HepG2 (cell line): ENCODE results near the gene PPP4R2. TPM values are rescaled to one million over a fixed set of nuclear protein-coding genes. Genes with fewer than 3 reads are reported as not detected.

Source experiments
- ARNT ChIP-seq: fragments of 450-650 bp; IDR thresholded peaks from 2 replicates; pipeline ENCODE4 v1.6.1; 2017
- CSRNP1 ChIP-seq: sonication (generic); formaldehyde crosslinking; IDR thresholded peaks from 2 replicates; pipeline ENCODE4 v1.8.1; 2023; ENCODE audit warnings: mild to moderate bottlenecking, missing genetic modification reagents
- DNMT1 ChIP-seq: sonication (generic); formaldehyde crosslinking; IDR thresholded peaks from 2 replicates; pipeline ENCODE4 v1.5.1; 2020; ENCODE audit warnings: mild to moderate bottlenecking, missing genetic modification reagents
- DPF2 ChIP-seq: sonication (generic); formaldehyde crosslinking; IDR thresholded peaks from 2 replicates; pipeline ENCODE4 v1.4.0; 2020; ENCODE audit warnings: mild to moderate bottlenecking, low read depth, missing genetic modification reagents, borderline replicate concordance
- HMG20A ChIP-seq: IDR thresholded peaks from 2 replicates; pipeline ENCODE4 v1.6.1; 2016; ENCODE audit warnings: borderline replicate concordance
- JUNB ChIP-seq: sonication (generic); formaldehyde crosslinking; IDR thresholded peaks from 2 replicates; pipeline ENCODE4 v1.8.0; 2022; ENCODE audit warnings: missing genetic modification reagents, mild to moderate bottlenecking, borderline replicate concordance
- MBNL3 ChIP-seq: fragments of 250-450 bp; sonication (Bioruptor Pico); conservative IDR thresholded peaks from 2 replicates; pipeline ENCODE4 v1.8.0; 2022; ENCODE audit warnings: mild to moderate bottlenecking, inconsistent platforms
- MIER2 ChIP-seq: IDR thresholded peaks from 2 replicates; pipeline ENCODE4 v1.6.1; 2016; ENCODE audit warnings: missing biosample characterization, missing genetic modification reagents
- NCOA2 ChIP-seq: sonication (generic); formaldehyde crosslinking; IDR thresholded peaks from 2 replicates; pipeline ENCODE4 v1.8.0; 2022; ENCODE audit warnings: inconsistent platforms
- NFKBIZ ChIP-seq: IDR thresholded peaks from 2 replicates; pipeline ENCODE4 v1.6.1; 2018; ENCODE audit warnings: missing genetic modification reagents, missing compliant biosample characterization
- NRL ChIP-seq: sonication (generic); formaldehyde crosslinking; IDR thresholded peaks from 2 replicates; pipeline ENCODE4 v1.5.0; 2020; ENCODE audit warnings: missing genetic modification reagents, mild to moderate bottlenecking, moderate library complexity, borderline replicate concordance
- PATZ1 ChIP-seq: sonication (generic); formaldehyde crosslinking; IDR thresholded peaks from 2 replicates; pipeline ENCODE4 v1.4.0; 2020; ENCODE audit warnings: missing genetic modification reagents
- PCBP1 ChIP-seq: fragments of 200-400 bp; formaldehyde crosslinking; IDR thresholded peaks from 2 replicates; pipeline ENCODE4 v1.6.1; 2017; ENCODE audit warnings: mild to moderate bottlenecking, low read depth, low read length, borderline replicate concordance
- RAD21 ChIP-seq: fragments of 450-650 bp; formaldehyde crosslinking; IDR thresholded peaks from 2 replicates; pipeline ENCODE4 v1.5.0; 2020; ENCODE audit warnings: mild to moderate bottlenecking
- REXO4 ChIP-seq: sonication (generic); formaldehyde crosslinking; IDR thresholded peaks from 2 replicates; pipeline ENCODE4 v1.8.0; 2022; ENCODE audit warnings: missing genetic modification reagents, mild to moderate bottlenecking, borderline replicate concordance
- SP2 ChIP-seq: sonication (generic); formaldehyde crosslinking; IDR thresholded peaks from 2 replicates; pipeline ENCODE4 v1.5.1; 2020; ENCODE audit warnings: mild to moderate bottlenecking, missing genetic modification reagents
- TGIF2 ChIP-seq: IDR thresholded peaks from 2 replicates; pipeline ENCODE4 v1.6.1; 2016; ENCODE audit warnings: control low read depth, missing compliant biosample characterization
- ZNF138 ChIP-seq: sonication (generic); formaldehyde crosslinking; IDR thresholded peaks from 2 replicates; pipeline ENCODE4 v1.5.0; 2020; ENCODE audit warnings: mild to moderate bottlenecking, low read depth, missing genetic modification reagents
- ZNF17 ChIP-seq: sonication (generic); formaldehyde crosslinking; IDR thresholded peaks from 2 replicates; pipeline ENCODE4 v1.5.0; 2020; ENCODE audit warnings: mild to moderate bottlenecking, missing genetic modification reagents
- ZNF350 ChIP-seq: sonication (generic); formaldehyde crosslinking; IDR thresholded peaks from 2 replicates; pipeline ENCODE4 v1.4.0; 2020; ENCODE audit warnings: mild to moderate bottlenecking, low read depth, missing genetic modification reagents, borderline replicate concordance
- ZNF576 ChIP-seq: sonication (generic); formaldehyde crosslinking; IDR thresholded peaks from 2 replicates; pipeline ENCODE4 v1.4.0; 2020; ENCODE audit warnings: mild to moderate bottlenecking, missing genetic modification reagents
- ZNF597 ChIP-seq: sonication (generic); formaldehyde crosslinking; IDR thresholded peaks from 2 replicates; pipeline ENCODE4 v1.5.0; 2020; ENCODE audit warnings: missing genetic modification reagents
- ZNF703 ChIP-seq: sonication (generic); formaldehyde crosslinking; IDR thresholded peaks from 2 replicates; pipeline ENCODE4 v1.5.1; 2020; ENCODE audit warnings: missing genetic modification reagents, mild to moderate bottlenecking, moderate library complexity, borderline replicate concordance
- ZNF710 ChIP-seq: sonication (generic); formaldehyde crosslinking; IDR thresholded peaks from 2 replicates; pipeline ENCODE4 v1.5.0; 2020; ENCODE audit warnings: mild to moderate bottlenecking, missing genetic modification reagents, borderline replicate concordance
- ZNF713 ChIP-seq: sonication (generic); formaldehyde crosslinking; IDR thresholded peaks from 2 replicates; pipeline ENCODE4 v1.4.0; 2020; ENCODE audit warnings: mild to moderate bottlenecking, missing genetic modification reagents
- ZNF749 ChIP-seq: sonication (generic); formaldehyde crosslinking; IDR thresholded peaks from 2 replicates; pipeline ENCODE4 v1.8.0; 2022; ENCODE audit warnings: mild to moderate bottlenecking, missing genetic modification reagents, moderate library complexity, borderline replicate concordance
- polyA plus RNA-seq, 8 experiments: library from polyadenylated mRNA; depleted of rRNA in 3 of 8; stranded (reverse) in 7 of 8; unstranded in 1 of 8; fragments of >200 nt; fragmentation: Illumina TruSeq in 4 of 8; extraction: Trizol in 4 of 8; gene quantifications; 2 replicates each; pipeline versions ENCODE4 v1.2.1 to v1.2.3, GENCODE V29; 2011 to 2016; ENCODE audit warnings: low read depth in 4 of 8, missing spikeins in 1 of 8, mixed read lengths in 1 of 8; ENCODE audit not compliant: insufficient read depth in 1 of 8
- total RNA-seq, 5 experiments: library from RNA; depleted of rRNA; stranded (reverse); fragments of >200 nt; fragmentation: Illumina TruSeq; extraction: Trizol; gene quantifications; 2 replicates each; pipeline ENCODE4 v1.2.3, GENCODE V29; 2016; ENCODE audit warnings: low read depth in 1 of 5

Gene PPP4R2
- total and polyA plus RNA-seq, 2 of the 13 experiments (the other 11 are each of a cell fraction or from before 2014, with no cell fraction given), result 22.3 to 161 TPM

- TF ChIP-seq JUNB (CRISPR knock-in tag) (no peak), MBNL3 (CRISPR knock-in tag) (no peak), ZNF17 (CRISPR knock-in tag) (no peak), PATZ1 (CRISPR knock-in tag) (peak; percentile 81), ZNF576 (no peak), ZNF597 (no peak), ZNF710 (CRISPR knock-in tag) (no peak), NFKBIZ (CRISPR knock-in tag) (peak; percentile 55; the same call in 1 of the 2 replicates), TGIF2 (CRISPR knock-in tag) (no peak), NRL (CRISPR knock-in tag) (no peak), MIER2 (no peak), ZNF749 (CRISPR knock-in tag) (no peak), DPF2 (peak; percentile 88), ARNT (no peak), ZNF703 (CRISPR knock-in tag) (no peak), SP2 (CRISPR knock-in tag) (no peak), REXO4 (CRISPR knock-in tag) (no peak), RAD21 (CRISPR knock-in tag) (no peak), NCOA2 (CRISPR knock-in tag) (peak; percentile 83), HMG20A (peak; percentile 64; the same call in 1 of the 2 replicates), ZNF350 (CRISPR knock-in tag) (no peak), ZNF138 (CRISPR knock-in tag) (no peak), CSRNP1 (no peak; the same call in 1 of the 2 replicates), PCBP1 (no peak), ZNF713 (CRISPR knock-in tag) (no peak), DNMT1 (CRISPR knock-in tag) (no peak)
Observed at GRCh38 chr3:72957297-72957696, 39.3 kb upstream of the PPP4R2 start (continued).
